Vagina (tissue), 2 donors: ENCODE data around the gene MAMLD1.

Experiments used
- POLR2A ChIP-seq, 2 donors: fragments of 450-650 bp; IDR thresholded peaks; one replicate each; pipeline ENCODE4 v1.6.1; 2017; ENCODE audit warnings: antibody characterized with exemption in 2 of 2, mild to moderate bottlenecking in 2 of 2, moderate library complexity in 2 of 2
- POLR2AphosphoS5 ChIP-seq, 2 donors: sonication (generic); formaldehyde crosslinking; IDR thresholded peaks; one replicate each; pipeline ENCODE4 v1.9.0; 2017; ENCODE audit warnings: antibody characterized with exemption in 2 of 2, mild to moderate bottlenecking in 2 of 2, low read depth in 1 of 2; ENCODE audit not compliant: insufficient read depth in 1 of 2
- TF ChIP-seq, protein P1 (sequence below), 3 experiments: fragments of 450-650 bp in 2 of 3; fragments of 200-600 bp in 1 of 3; sonication (generic) in 1 of 3; IDR thresholded peaks; one replicate each; pipeline ENCODE4 v1.5.1; 2017 to 2019; ENCODE audit warnings: antibody characterized with exemption in 3 of 3, mild to moderate bottlenecking in 2 of 3, moderate library complexity in 2 of 3

DNA sequence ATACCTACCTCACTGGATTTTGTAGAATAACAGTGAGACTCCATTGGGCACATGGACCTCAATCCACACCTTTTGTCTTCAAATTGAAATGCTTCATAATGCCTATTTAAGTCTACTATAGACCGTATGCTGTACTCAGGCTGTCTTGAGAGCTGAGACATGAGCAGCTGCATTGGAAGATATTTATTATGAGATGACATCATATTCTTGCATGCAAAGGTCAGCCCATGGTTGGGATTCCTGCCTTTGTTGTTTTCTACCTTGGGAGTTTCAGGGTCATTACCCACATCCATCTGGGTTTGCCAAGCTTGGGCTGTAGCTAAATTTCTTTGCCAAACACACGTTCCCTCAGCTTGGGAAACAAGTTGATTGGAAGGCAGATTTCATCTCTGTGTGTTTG is 33.2 kb upstream of the MAMLD1 start:
- TF ChIP-seq POLR2A (IDR thresholded peaks at IDR 0.05) (no peak), POLR2AphosphoS5 (IDR thresholded peaks at IDR 0.05; ENCODE audit: insufficient read depth in 1 of 2, low read depth in 1 of 2) (no peak)
- TF ChIP-seq, protein P1, sequence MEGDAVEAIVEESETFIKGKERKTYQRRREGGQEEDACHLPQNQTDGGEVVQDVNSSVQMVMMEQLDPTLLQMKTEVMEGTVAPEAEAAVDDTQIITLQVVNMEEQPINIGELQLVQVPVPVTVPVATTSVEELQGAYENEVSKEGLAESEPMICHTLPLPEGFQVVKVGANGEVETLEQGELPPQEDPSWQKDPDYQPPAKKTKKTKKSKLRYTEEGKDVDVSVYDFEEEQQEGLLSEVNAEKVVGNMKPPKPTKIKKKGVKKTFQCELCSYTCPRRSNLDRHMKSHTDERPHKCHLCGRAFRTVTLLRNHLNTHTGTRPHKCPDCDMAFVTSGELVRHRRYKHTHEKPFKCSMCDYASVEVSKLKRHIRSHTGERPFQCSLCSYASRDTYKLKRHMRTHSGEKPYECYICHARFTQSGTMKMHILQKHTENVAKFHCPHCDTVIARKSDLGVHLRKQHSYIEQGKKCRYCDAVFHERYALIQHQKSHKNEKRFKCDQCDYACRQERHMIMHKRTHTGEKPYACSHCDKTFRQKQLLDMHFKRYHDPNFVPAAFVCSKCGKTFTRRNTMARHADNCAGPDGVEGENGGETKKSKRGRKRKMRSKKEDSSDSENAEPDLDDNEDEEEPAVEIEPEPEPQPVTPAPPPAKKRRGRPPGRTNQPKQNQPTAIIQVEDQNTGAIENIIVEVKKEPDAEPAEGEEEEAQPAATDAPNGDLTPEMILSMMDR (IDR thresholded peaks at IDR 0.05) = no peak
